Neural crest cell (in vitro differentiated cells): ENCODE data around the gene ZMAT3. TPM values are rescaled to one million over a fixed set of nuclear protein-coding genes. Genes with fewer than 3 reads are reported as not detected.
"Not testable (repeated sequence)": the region's sequence is repeated elsewhere in the genome, so short reads cannot be mapped to it uniquely, and the experiment has no call there.

Source experiments
- DNase-seq: peaks from one replicate; pipeline ENCODE4 v3.0.0; 2021; ENCODE audit warnings: low read depth, mixed read lengths, low spot score
- H3K27ac Mint-ChIP-seq: one replicate; pipeline ENCODE4 v1.8.0; 2021; ENCODE audit warnings: mild to moderate bottlenecking, mixed read lengths; ENCODE audit not compliant: unreplicated experiment
- H3K27me3 Mint-ChIP-seq: 2 replicates; pipeline ENCODE4 v1.8.0; 2021; ENCODE audit warnings: low read depth, mild to moderate bottlenecking, mixed read lengths
- H3K36me3 Mint-ChIP-seq: 2 replicates; pipeline ENCODE4 v1.8.0; 2021; ENCODE audit warnings: low read depth, mild to moderate bottlenecking, mixed read lengths
- H3K4me1 Mint-ChIP-seq: 2 replicates; pipeline ENCODE4 v1.8.0; 2021; ENCODE audit warnings: mixed read lengths
- H3K4me3 Mint-ChIP-seq: one replicate; pipeline ENCODE4 v1.8.0; 2021; ENCODE audit warnings: mild to moderate bottlenecking, mixed read lengths
- H3K9me3 Mint-ChIP-seq: 2 replicates; pipeline ENCODE4 v1.8.0; 2021; ENCODE audit warnings: mixed read lengths
- total RNA-seq: library from RNA; stranded (reverse); gene quantifications from 2 replicates; pipeline ENCODE4 v1.2.1, GENCODE V29; 2021
- TF ChIP-seq, protein P1 (sequence below): fragments of 200-600 bp; sonication (generic); conservative IDR thresholded peaks from 2 replicates; pipeline ENCODE4 v1.5.0; 2021; ENCODE audit warnings: antibody characterized with exemption, mild to moderate bottlenecking

The ZMAT3 gene
- total RNA-seq, 1 donor from 2014 or later = 8.4 TPM

DNA sequence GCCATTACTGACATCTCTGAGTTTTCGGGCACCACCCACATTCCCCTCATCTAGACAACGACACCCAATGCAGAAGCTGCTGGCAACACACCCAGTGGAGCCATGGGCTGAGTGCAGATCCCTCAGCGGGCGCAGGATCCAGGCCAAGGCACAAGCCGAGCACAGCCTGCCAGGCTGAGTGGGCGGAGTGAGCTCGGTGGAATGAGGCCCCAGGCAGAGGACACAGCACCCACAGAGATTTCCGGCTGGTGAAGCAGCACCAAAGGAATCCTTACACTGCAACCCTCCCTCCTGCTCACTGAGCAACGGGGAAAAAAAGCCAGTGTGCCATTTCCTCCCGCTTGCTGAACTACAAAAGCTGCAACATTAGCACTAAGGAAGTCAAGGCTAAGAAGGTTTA lies 34.3 kb downstream of the ZMAT3 start:
- Mint-ChIP-seq H3K4me1 (peaks cover 7% of the 10 kb centered on the region), H3K27ac (no peak overlapping the region), H3K27me3 (no peaks in the 10 kb centered on the region), H3K4me3 (no peak overlapping the region), H3K9me3 (peaks cover 8% of the 10 kb centered on the region), H3K36me3 (peaks cover 23% of the 10 kb centered on the region)
- TF ChIP-seq, protein P1, sequence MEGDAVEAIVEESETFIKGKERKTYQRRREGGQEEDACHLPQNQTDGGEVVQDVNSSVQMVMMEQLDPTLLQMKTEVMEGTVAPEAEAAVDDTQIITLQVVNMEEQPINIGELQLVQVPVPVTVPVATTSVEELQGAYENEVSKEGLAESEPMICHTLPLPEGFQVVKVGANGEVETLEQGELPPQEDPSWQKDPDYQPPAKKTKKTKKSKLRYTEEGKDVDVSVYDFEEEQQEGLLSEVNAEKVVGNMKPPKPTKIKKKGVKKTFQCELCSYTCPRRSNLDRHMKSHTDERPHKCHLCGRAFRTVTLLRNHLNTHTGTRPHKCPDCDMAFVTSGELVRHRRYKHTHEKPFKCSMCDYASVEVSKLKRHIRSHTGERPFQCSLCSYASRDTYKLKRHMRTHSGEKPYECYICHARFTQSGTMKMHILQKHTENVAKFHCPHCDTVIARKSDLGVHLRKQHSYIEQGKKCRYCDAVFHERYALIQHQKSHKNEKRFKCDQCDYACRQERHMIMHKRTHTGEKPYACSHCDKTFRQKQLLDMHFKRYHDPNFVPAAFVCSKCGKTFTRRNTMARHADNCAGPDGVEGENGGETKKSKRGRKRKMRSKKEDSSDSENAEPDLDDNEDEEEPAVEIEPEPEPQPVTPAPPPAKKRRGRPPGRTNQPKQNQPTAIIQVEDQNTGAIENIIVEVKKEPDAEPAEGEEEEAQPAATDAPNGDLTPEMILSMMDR = no peak
- DNase-seq = no peak

DNA sequence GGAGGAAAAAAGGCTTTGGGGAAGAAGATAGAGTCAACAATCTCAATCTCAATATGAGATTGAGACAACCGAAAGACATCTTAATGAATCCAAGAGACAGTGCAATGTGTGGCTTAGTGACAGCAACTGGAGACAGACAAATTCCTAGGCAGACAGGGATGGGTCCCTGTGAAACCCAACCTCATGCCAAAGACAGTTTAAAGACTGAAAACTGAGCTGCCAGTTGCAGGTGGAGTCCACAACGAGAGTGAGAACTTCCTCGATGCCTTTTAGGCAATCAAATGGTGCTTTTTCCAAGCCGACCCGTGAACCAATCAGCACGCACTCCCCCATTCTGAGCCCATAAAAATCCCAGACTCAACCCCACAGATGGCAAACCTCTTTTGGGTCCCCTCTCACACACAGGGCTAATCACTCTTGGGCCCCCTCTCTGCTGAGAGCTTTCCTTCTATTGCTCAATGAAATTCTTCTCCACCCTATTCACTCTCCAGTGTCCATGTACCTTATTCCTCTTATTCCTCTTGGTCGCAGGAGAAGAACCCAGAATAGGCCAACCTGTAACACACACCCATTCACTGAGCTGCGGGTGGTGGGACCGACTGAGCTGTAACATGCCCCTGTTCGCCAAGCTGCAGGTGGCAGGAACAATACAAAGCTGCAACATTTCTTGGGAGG lies 34.8 kb downstream of the ZMAT3 start:
- Mint-ChIP-seq H3K27me3 (no peaks in the 10 kb centered on the region), H3K4me3 (no peak overlapping the region), H3K4me1 (peaks cover 7% of the 10 kb centered on the region), H3K9me3 (peaks cover 8% of the 10 kb centered on the region), H3K36me3 (peaks cover 23% of the 10 kb centered on the region), H3K27ac (no peak overlapping the region)
- TF ChIP-seq, protein P1 = no peak
- no peak for DNase-seq

DNA sequence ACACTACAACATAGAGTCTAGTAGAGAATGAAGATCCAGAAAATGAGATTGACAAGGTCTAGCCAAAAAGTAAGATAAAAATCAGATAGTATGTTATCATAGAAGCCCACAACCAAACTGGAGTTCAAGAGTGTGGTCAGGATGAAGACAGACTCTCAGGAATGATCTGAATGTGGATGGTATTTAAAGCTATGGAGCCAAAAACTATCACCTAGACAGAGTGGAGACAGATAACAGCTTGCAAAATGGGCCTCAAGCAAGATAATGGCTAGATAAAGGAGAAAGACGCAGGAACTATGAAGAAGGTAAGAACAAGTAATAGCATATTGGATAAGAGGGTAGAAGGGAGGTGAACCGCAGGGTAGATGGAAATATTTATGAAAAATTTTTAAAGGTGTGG lies 35.4 kb downstream of the ZMAT3 start:
- Mint-ChIP-seq H3K27ac (no peak overlapping the region), H3K36me3 (peaks cover 20% of the 10 kb centered on the region), H3K9me3 (peaks cover 8% of the 10 kb centered on the region), H3K4me1 (peaks cover 7% of the 10 kb centered on the region), H3K27me3 (no peaks in the 10 kb centered on the region), H3K4me3 (no peak overlapping the region)
- no peak for DNase-seq
- TF ChIP-seq, protein P1 = no peak

DNA sequence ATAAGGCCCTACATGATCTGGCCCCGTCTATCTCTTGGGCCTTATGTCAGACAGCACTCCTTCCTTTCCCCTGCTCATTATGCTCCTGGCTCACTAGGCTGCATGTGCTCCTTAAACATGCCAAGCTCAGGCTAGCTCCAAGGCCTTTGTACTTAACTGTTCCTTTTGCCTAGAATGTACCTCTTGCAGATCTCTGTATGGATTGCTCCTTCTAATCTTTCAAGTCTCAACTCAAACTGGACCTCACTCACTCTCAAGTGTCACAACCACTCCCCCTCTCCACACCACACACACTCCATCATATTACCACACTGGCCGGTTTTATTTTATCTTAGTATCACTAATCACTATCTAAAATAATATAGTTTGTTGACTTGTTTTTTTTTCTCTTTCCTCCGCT lies 36.4 kb downstream of the ZMAT3 start:
- DNase-seq = no peak
- no peaks in the 10 kb centered on the region for H3K27me3 Mint-ChIP-seq
- H3K36me3 Mint-ChIP-seq = peaks cover 12% of the 10 kb centered on the region
- H3K27ac Mint-ChIP-seq = no peak overlapping the region
- H3K9me3 Mint-ChIP-seq = peaks cover 5% of the 10 kb centered on the region
- H3K4me1 Mint-ChIP-seq = peaks cover 7% of the 10 kb centered on the region
- TF ChIP-seq, protein P1 = no peak
- no peak overlapping the region for H3K4me3 Mint-ChIP-seq

DNA sequence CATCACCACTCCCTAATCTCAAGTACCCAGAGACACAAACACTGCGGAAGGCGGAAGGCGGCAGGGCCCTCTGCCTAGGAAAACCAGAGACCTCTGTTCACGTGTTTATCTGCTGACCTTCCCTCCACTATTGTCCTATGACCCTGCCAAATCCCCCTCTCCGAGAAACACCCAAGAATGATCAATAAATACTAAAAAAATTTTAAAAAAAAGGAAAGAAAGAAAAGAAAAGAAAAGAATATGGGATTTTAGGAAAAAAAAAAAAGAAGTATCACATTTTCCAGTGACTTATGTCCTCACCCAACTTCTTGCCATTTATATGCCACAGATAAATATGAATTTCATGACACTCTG lies 38.3 kb downstream of the ZMAT3 start:
- not testable (repeated sequence) for H3K27me3 Mint-ChIP-seq, H3K27ac Mint-ChIP-seq, H3K4me1 Mint-ChIP-seq, H3K9me3 Mint-ChIP-seq, DNase-seq, H3K4me3 Mint-ChIP-seq, H3K36me3 Mint-ChIP-seq

DNA sequence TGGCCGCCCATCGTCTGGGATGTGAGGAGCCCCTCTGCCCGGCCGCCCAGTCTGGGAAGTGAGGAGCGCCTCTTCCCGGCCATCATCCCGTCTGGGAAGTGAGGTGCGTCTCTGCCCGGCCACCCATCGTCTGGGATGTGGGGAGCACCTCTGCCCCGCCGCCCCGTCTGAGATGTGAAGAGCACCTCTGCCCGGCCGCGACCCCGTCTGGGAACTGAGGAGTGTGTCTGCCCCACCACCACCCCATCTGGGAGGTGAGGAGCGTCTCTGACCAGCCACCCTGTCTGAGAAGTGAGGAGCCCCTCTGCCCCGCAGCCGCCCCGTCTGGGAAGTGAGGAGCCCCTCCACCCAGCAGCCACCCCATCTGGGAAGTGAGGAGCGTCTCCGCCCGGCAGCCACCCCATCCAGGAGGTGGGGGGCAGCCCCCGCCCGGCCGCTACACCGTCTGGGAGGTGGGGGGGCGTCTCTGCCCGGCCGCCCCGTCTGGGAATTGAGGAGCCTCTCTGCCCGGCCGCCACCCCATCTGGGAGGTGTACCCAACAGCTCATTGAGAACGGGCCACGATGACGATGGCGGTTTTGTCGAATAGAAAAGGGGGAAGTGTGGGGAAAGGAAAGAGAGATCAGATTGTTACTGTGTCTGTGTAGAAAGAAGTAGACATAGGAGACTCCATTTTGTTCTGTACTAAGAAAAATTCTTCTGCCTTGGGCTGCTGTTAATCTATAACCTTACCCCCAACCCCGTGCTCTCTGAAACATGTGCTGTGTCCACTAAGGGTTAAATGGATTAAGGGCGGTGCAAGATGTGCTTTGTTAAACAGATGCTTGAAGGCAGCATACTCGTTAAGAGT lies 38.9 kb downstream of the ZMAT3 start:
- H3K4me1 Mint-ChIP-seq, H3K9me3 Mint-ChIP-seq, H3K27ac Mint-ChIP-seq, H3K36me3 Mint-ChIP-seq, DNase-seq, H3K27me3 Mint-ChIP-seq, H3K4me3 Mint-ChIP-seq: not testable (repeated sequence)
